ENCODE results near the gene AAGAB.
"Not testable (repeated sequence)": the region's sequence is repeated elsewhere in the genome, so short reads cannot be mapped to it uniquely, and the experiment has no call there.

Gene AAGAB

GRCh38 chr15:67267951-67268941, 13.8 kb upstream of the AAGAB start:
- Histone ChIP-seq H2AFZ (ENCODE audit: low read depth, low read length) (no peak overlapping the region), H3K36me3 (ENCODE audit: insufficient read depth, low read length) (no peaks in the 10 kb centered on the region), H3K4me3 (ENCODE audit: low read length) (no peak overlapping the region), H3K4me1 (ENCODE audit: insufficient read depth, low read length) (no peaks in the 10 kb centered on the region), H3K27me3 (ENCODE audit: insufficient read depth, low read length) (no peaks in the 10 kb centered on the region), H3K9me3 (ENCODE audit: low read length) (no peaks in the 10 kb centered on the region)

DNA sequence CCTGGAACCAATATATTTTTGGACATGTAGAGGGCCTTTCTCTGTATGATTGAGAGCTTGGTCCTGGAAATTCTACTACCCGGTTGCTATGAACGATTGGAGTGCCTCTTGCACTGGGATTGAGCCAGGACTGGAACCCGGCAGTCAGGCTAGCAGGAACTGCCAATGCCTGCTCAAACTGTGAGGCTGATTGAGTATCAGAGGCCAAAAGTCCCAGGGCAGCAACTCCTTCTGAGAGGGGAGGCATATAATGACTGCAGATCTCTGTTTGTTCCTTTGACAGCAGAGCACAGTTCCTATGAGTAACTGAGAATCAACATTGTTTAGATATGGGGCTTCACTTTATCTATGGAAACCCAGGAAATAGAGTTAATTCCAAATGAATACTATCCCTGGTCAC, 13.0 kb upstream of the AAGAB start:
- Histone ChIP-seq H3K36me3 (ENCODE audit: insufficient read depth, low read length) (no peaks in the 10 kb centered on the region), H3K4me3 (ENCODE audit: low read length) (no peak overlapping the region), H3K9me3 (ENCODE audit: low read length) (no peaks in the 10 kb centered on the region), H2AFZ (ENCODE audit: low read depth, low read length) (no peak overlapping the region), H3K4me1 (ENCODE audit: insufficient read depth, low read length) (no peaks in the 10 kb centered on the region), H3K27me3 (ENCODE audit: insufficient read depth, low read length) (no peaks in the 10 kb centered on the region)

- no peaks in the 10 kb centered on the region for H3K27me3 ChIP-seq (ENCODE audit: insufficient read depth, low read length)
- no peaks in the 10 kb centered on the region for H3K9me3 ChIP-seq (ENCODE audit: low read length)
- no peaks in the 10 kb centered on the region for H3K4me1 ChIP-seq (ENCODE audit: insufficient read depth, low read length)
- no peaks in the 10 kb centered on the region for H3K36me3 ChIP-seq (ENCODE audit: insufficient read depth, low read length)
- no peak overlapping the region for H3K4me3 ChIP-seq (ENCODE audit: low read length)
- H2AFZ ChIP-seq (ENCODE audit: low read depth, low read length) = no peak overlapping the region
Measured at GRCh38 chr15:67266870-67267269, 12.4 kb upstream of the AAGAB start.

GRCh38 chr15:67259806-67260205, 5.3 kb upstream of the AAGAB start:
- Histone ChIP-seq H3K36me3 (ENCODE audit: insufficient read depth, low read length) (no peaks in the 10 kb centered on the region), H3K4me1 (ENCODE audit: insufficient read depth, low read length) (peaks cover 2% of the 10 kb centered on the region), H2AFZ (ENCODE audit: low read depth, low read length) (no peak overlapping the region), H3K27me3 (ENCODE audit: insufficient read depth, low read length) (no peaks in the 10 kb centered on the region), H3K9me3 (ENCODE audit: low read length) (no peaks in the 10 kb centered on the region), H3K4me3 (ENCODE audit: low read length) (no peak overlapping the region)

- H3K4me1 ChIP-seq (ENCODE audit: insufficient read depth, low read length) = peaks cover 2% of the 10 kb centered on the region
- no peak overlapping the region for H3K4me3 ChIP-seq (ENCODE audit: low read length)
Measured at GRCh38 chr15:67259379-67259778, 4.9 kb upstream of the AAGAB start.

GRCh38 chr15:67258412-67258811, 4.0 kb upstream of the AAGAB start:
- H3K4me3 ChIP-seq (ENCODE audit: low read length); H3K4me1 ChIP-seq (ENCODE audit: insufficient read depth, low read length); H3K27me3 ChIP-seq (ENCODE audit: insufficient read depth, low read length); H3K36me3 ChIP-seq (ENCODE audit: insufficient read depth, low read length); H2AFZ ChIP-seq (ENCODE audit: low read depth, low read length); H3K9me3 ChIP-seq (ENCODE audit: low read length): not testable (repeated sequence)

More at GRCh38 chr15:67259379-67259778, 4.9 kb upstream of the AAGAB start:
- no peaks in the 10 kb centered on the region for H3K27me3 ChIP-seq (ENCODE audit: insufficient read depth, low read length)
- no peak overlapping the region for H2AFZ ChIP-seq (ENCODE audit: low read depth, low read length)
- H3K9me3 ChIP-seq (ENCODE audit: low read length) = no peaks in the 10 kb centered on the region
- no peaks in the 10 kb centered on the region for H3K36me3 ChIP-seq (ENCODE audit: insufficient read depth, low read length)

GRCh38 chr15:67256051-67256450, 1.6 kb upstream of the AAGAB start:
- no peak overlapping the region for H2AFZ ChIP-seq (ENCODE audit: low read depth, low read length)
- no peak overlapping the region for H3K4me3 ChIP-seq (ENCODE audit: low read length)
- no peaks in the 10 kb centered on the region for H3K9me3 ChIP-seq (ENCODE audit: low read length)
- no peaks in the 10 kb centered on the region for H3K27me3 ChIP-seq (ENCODE audit: insufficient read depth, low read length)
- H3K36me3 ChIP-seq (ENCODE audit: insufficient read depth, low read length) = no peaks in the 10 kb centered on the region
- peaks cover 10% of the 10 kb centered on the region for H3K4me1 ChIP-seq (ENCODE audit: insufficient read depth, low read length)

GRCh38 chr15:67253549-67254237, 768 bp downstream of the AAGAB start:
- peak overlapping the region; percentile 79 for H2AFZ ChIP-seq (ENCODE audit: low read depth, low read length)
- H3K27me3 ChIP-seq (ENCODE audit: insufficient read depth, low read length) = no peaks in the 10 kb centered on the region
- peaks cover 10% of the 10 kb centered on the region for H3K4me1 ChIP-seq (ENCODE audit: insufficient read depth, low read length)
- no peaks in the 10 kb centered on the region for H3K36me3 ChIP-seq (ENCODE audit: insufficient read depth, low read length)
- peak overlapping the region; percentile 96 for H3K4me3 ChIP-seq (ENCODE audit: low read length)
- H3K9me3 ChIP-seq (ENCODE audit: low read length) = no peaks in the 10 kb centered on the region

- Histone ChIP-seq H2AFZ (ENCODE audit: low read depth, low read length) (no peak overlapping the region), H3K4me3 (ENCODE audit: low read length) (peak overlapping the region; percentile 96), H3K4me1 (ENCODE audit: insufficient read depth, low read length) (peaks cover 10% of the 10 kb centered on the region), H3K36me3 (ENCODE audit: insufficient read depth, low read length) (no peaks in the 10 kb centered on the region), H3K27me3 (ENCODE audit: insufficient read depth, low read length) (no peaks in the 10 kb centered on the region), H3K9me3 (ENCODE audit: low read length) (no peaks in the 10 kb centered on the region)
Measured at GRCh38 chr15:67253101-67253500, 1.4 kb downstream of the AAGAB start.

GRCh38 chr15:67251318-67251717, 3.1 kb downstream of the AAGAB start:
- H3K4me3 ChIP-seq (ENCODE audit: low read length) = no peak overlapping the region
- no peaks in the 10 kb centered on the region for H3K9me3 ChIP-seq (ENCODE audit: low read length)
- peaks cover 10% of the 10 kb centered on the region for H3K4me1 ChIP-seq (ENCODE audit: insufficient read depth, low read length)
- no peaks in the 10 kb centered on the region for H3K36me3 ChIP-seq (ENCODE audit: insufficient read depth, low read length)
- no peaks in the 10 kb centered on the region for H3K27me3 ChIP-seq (ENCODE audit: insufficient read depth, low read length)
- H2AFZ ChIP-seq (ENCODE audit: low read depth, low read length) = no peak overlapping the region

DNA sequence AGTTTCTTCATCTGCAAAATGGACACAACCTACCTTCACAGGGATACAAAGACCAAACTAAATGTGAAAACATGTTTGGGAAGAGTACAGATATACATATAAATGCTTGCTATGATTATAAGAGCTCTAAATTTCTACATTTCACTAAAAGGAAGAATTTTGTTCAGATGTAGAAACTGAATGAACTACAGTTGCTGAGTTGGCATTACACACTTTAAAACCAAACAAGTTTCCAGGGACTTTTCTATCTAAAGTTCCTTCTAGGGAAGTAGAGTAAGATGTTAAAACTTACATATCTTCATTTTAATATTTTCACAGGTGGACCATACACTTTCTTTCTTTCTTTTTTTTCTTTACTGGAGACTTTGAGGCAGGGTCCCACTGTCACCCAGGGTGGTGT, 4.6 kb downstream of the AAGAB start:
- no peak overlapping the region for H3K4me3 ChIP-seq (ENCODE audit: low read length)
- no peaks in the 10 kb centered on the region for H3K9me3 ChIP-seq (ENCODE audit: low read length)
- no peak overlapping the region for H2AFZ ChIP-seq (ENCODE audit: low read depth, low read length)
- H3K4me1 ChIP-seq (ENCODE audit: insufficient read depth, low read length) = peaks cover 7% of the 10 kb centered on the region
- no peaks in the 10 kb centered on the region for H3K27me3 ChIP-seq (ENCODE audit: insufficient read depth, low read length)
- H3K36me3 ChIP-seq (ENCODE audit: insufficient read depth, low read length) = peaks cover 2% of the 10 kb centered on the region

DNA sequence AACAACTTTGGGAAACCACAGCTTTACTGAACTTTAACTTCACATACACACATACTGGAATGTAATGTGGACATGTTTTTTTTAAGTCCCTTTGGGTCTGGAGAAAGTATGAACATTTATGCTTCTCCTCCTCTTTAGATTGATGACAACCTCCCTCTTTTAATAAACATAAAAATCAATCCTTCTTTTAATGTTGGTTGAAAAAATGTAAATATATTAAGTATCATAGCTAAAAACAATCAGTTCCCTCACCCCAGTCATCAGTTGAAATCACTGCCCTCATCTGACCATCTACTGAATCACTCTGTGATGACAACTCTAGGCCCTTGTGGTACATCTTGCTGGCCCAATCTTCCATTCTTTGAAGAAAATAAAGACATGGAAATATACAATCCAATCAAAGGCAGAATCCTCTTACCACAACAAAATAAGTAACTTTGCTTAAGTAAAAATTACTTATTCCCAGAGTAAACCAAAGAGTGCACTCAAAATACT, 6.4 kb downstream of the AAGAB start:
- H2AFZ ChIP-seq (ENCODE audit: low read depth, low read length) = no peak overlapping the region
- no peak overlapping the region for H3K4me3 ChIP-seq (ENCODE audit: low read length)
- H3K36me3 ChIP-seq (ENCODE audit: insufficient read depth, low read length) = peaks cover 2% of the 10 kb centered on the region
- no peaks in the 10 kb centered on the region for H3K27me3 ChIP-seq (ENCODE audit: insufficient read depth, low read length)
- H3K4me1 ChIP-seq (ENCODE audit: insufficient read depth, low read length) = no peaks in the 10 kb centered on the region
- H3K9me3 ChIP-seq (ENCODE audit: low read length) = no peaks in the 10 kb centered on the region

DNA sequence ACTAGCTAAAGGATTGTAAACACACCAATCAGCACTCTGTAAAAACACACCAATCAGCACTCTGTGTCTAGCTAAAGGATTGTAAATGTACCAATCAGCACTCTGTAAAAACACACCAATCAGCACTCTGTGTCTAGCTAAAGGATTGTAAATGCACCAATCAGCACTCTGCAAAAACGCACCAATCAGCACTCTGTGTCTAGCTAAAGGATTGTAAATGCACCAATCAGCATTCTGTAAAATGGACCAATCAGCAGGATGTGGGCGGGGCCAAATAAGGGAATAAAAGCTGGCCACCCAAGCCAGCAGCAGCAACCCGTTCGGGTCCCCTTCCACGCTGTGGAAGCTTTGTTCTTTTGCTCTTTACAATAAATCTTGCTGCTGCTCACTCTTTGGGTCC, 7.9 kb downstream of the AAGAB start:
- H3K36me3 ChIP-seq (ENCODE audit: insufficient read depth, low read length); H3K9me3 ChIP-seq (ENCODE audit: low read length); H3K27me3 ChIP-seq (ENCODE audit: insufficient read depth, low read length); H3K4me3 ChIP-seq (ENCODE audit: low read length); H2AFZ ChIP-seq (ENCODE audit: low read depth, low read length); H3K4me1 ChIP-seq (ENCODE audit: insufficient read depth, low read length): not testable (repeated sequence)
